Lung (tissue), 12 donors: ENCODE measurements around the gene STARD13. TPM values are rescaled to one million over a fixed set of nuclear protein-coding genes. Genes with fewer than 3 reads are reported as not detected.
A peak's percentile ranks its signal among the peaks of the same experiment; 100 is the strongest.

ENCODE experiments used
- ATAC-seq: fragments of 200-7000 bp; cut with Tn5 transposase; one replicate; pipeline ENCODE4 v1.9.1; 2020; ENCODE audit warnings: moderate number of reproducible peaks; ENCODE audit not compliant: insufficient read depth, low FRiP score
- DNase-seq, 3 donors: peaks; one replicate each; pipeline ENCODE4 v3.0.0-alpha.2; 2013 to 2017
- H3K27ac ChIP-seq, 2 donors: one replicate each; pipeline ENCODE4 v1.5.1; 2013; ENCODE audit warnings: mild to moderate bottlenecking in 2 of 2, moderate library complexity in 2 of 2, control low read depth in 1 of 2, inconsistent platforms in 1 of 2, low read depth in 1 of 2, low read length in 1 of 2
- H3K27me3 ChIP-seq, 3 donors: one replicate each; pipeline ENCODE4 v1.5.1; 2013; ENCODE audit warnings: low read length in 2 of 3; ENCODE audit not compliant: control insufficient read depth in 3 of 3, insufficient read depth in 3 of 3
- H3K36me3 ChIP-seq, 4 donors: one replicate each; pipeline ENCODE4 v1.5.1; 2013; ENCODE audit warnings: low read length in 4 of 4, mild to moderate bottlenecking in 1 of 4, moderate library complexity in 1 of 4; ENCODE audit not compliant: control insufficient read depth in 4 of 4, insufficient read depth in 4 of 4
- H3K4me1 ChIP-seq, 5 donors: one replicate each; pipeline ENCODE4 v1.5.1; 2013; ENCODE audit warnings: low read length in 5 of 5, mild to moderate bottlenecking in 2 of 5, moderate library complexity in 1 of 5; ENCODE audit not compliant: control insufficient read depth in 5 of 5, insufficient read depth in 5 of 5
- H3K4me3 ChIP-seq: one replicate; pipeline ENCODE4 v1.5.1; 2013; ENCODE audit warnings: mild to moderate bottlenecking, control low read depth, moderate library complexity
- H3K9ac ChIP-seq, 2 donors: one replicate each; pipeline ENCODE4 v1.5.1; 2013; ENCODE audit warnings: low read length in 2 of 2, control low read depth in 1 of 2; ENCODE audit not compliant: insufficient read depth in 1 of 2
- H3K9me3 ChIP-seq, 4 donors: one replicate each; pipeline ENCODE4 v1.5.1; 2013; ENCODE audit warnings: low read length in 3 of 4, mild to moderate bottlenecking in 1 of 4, moderate library complexity in 1 of 4; ENCODE audit not compliant: control insufficient read depth in 4 of 4, insufficient read depth in 3 of 4
- CTCF ChIP-seq: IDR thresholded peaks from 2 replicates; pipeline ENCODE4 v1.5.1; 2012; ENCODE audit warnings: mild to moderate bottlenecking; ENCODE audit errors: control extremely low read depth, extremely low read depth
- WGBS, 2 donors: extraction: QIAGEN DNeasy Blood & Tissue Kit; methylation state at CpG; one replicate each; pipeline ENCODE4 v1.1.7; 2013; 5-methylcytosine and 5-hydroxymethylcytosine counted together
- polyA plus RNA-seq, 2 donors: library from polyadenylated mRNA; stranded (reverse); fragments of 200-250 nt; gene quantifications; one replicate each; pipeline ENCODE4 v1.2.1, GENCODE V29; 2013
- total RNA-seq, 2 donors: library from RNA; depleted of rRNA in 1 of 2; stranded (reverse); fragments of >200 nt in 1 of 2; gene quantifications; one replicate each; pipeline ENCODE4 v1.2.1, GENCODE V29; 2014 to 2021
- donor health status: control.
- donor health status: control.
- donor health status: Bipolar disorder and iron deficiency.
- donor health status: healthy.
- donor health status: DM: yes; HTN: yes; CAD: no.

The STARD13 gene
- total and polyA plus RNA-seq, 4 donors = 7.9 to 91.6 (median 29.7) TPM

GRCh38 chr13:33265607-33266006, 19.9 kb downstream of the STARD13 start:
- no peak for TF ChIP-seq CTCF
- H3K27ac ChIP-seq = no peak overlapping the region
- ATAC-seq (no peak), DNase-seq (no peak)
- WGBS, 2 donors = 92% methylated on average over 2 of the region's 2 CpGs
- no peak overlapping the region for H3K4me3 ChIP-seq
- no peak overlapping the region for H3K9ac ChIP-seq
- H3K36me3 ChIP-seq = peaks cover 0 to 3% (median 0%) of the 10 kb centered on the region in 4 donors
- peaks cover 26 to 55% (median 44%) of the 10 kb centered on the region in 5 donors for H3K4me1 ChIP-seq
- H3K9me3 ChIP-seq = no peaks in the 10 kb centered on the region
- H3K27me3 ChIP-seq = no peaks in the 10 kb centered on the region

GRCh38 chr13:33265133-33265532, 20.4 kb downstream of the STARD13 start:
- H3K27ac ChIP-seq = no peak overlapping the region
- TF ChIP-seq CTCF = no peak

GRCh38 chr13:33264620-33264978, 21.0 kb downstream of the STARD13 start:
- 68 to 81% methylated on average over 4 of the region's 4 CpGs for WGBS, 2 donors
- peaks cover 25 to 63% (median 49%) of the 10 kb centered on the region in 5 donors for H3K4me1 ChIP-seq

More at GRCh38 chr13:33265133-33265532, 20.4 kb downstream of the STARD13 start:
- H3K9ac ChIP-seq = no peak overlapping the region
- no peak for ATAC-seq
- H3K9me3 ChIP-seq = no peaks in the 10 kb centered on the region
- DNase-seq = no peak
- no peaks in the 10 kb centered on the region for H3K27me3 ChIP-seq
- H3K4me3 ChIP-seq = no peak overlapping the region
- H3K36me3 ChIP-seq = peaks cover 0 to 3% (median 0%) of the 10 kb centered on the region in 4 donors
- H3K4me1 ChIP-seq = peaks cover 24 to 58% (median 46%) of the 10 kb centered on the region in 5 donors

More at GRCh38 chr13:33264620-33264978, 21.0 kb downstream of the STARD13 start:
- ATAC-seq (no peak), DNase-seq (no peak)
- peaks cover 0 to 3% (median 0%) of the 10 kb centered on the region in 4 donors for H3K36me3 ChIP-seq
- peak overlapping the region in 1 of 2 donors; percentile 67 for H3K27ac ChIP-seq
- no peak overlapping the region for H3K4me3 ChIP-seq
- no peak overlapping the region for H3K9ac ChIP-seq
- no peaks in the 10 kb centered on the region for H3K9me3 ChIP-seq
- no peaks in the 10 kb centered on the region for H3K27me3 ChIP-seq
- TF ChIP-seq CTCF = no peak
